Hepatocyte (in vitro differentiated cells): ENCODE results near the gene GXYLT2. TPM values are rescaled to one million over a fixed set of nuclear protein-coding genes. Genes with fewer than 3 reads are reported as not detected.

Experiments used
- DNase-seq: peaks from one replicate; pipeline ENCODE4 v3.0.0-alpha.2; 2016; ENCODE audit warnings: low spot score
- H2AFZ ChIP-seq: fragments of 200-600 bp; sonication (generic); 2 replicates; pipeline ENCODE4 v1.6.0; 2016; ENCODE audit warnings: antibody characterized with exemption, mild to moderate bottlenecking
- H3K27ac ChIP-seq: fragments of 200-600 bp; sonication (generic); 2 replicates; pipeline ENCODE4 v1.5.1; 2016; ENCODE audit warnings: mild to moderate bottlenecking
- H3K27me3 ChIP-seq: fragments of 200-600 bp; sonication (generic); 2 replicates; pipeline ENCODE4 v1.6.1; 2016
- H3K36me3 ChIP-seq: fragments of 200-600 bp; sonication (generic); replicated peaks from 2 replicates; pipeline ENCODE4 v1.5.1; 2016; ENCODE audit warnings: low read depth; ENCODE audit not compliant: insufficient read depth
- H3K4me1 ChIP-seq: fragments of 200-600 bp; sonication (generic); 2 replicates; pipeline ENCODE4 v1.5.1; 2016; ENCODE audit warnings: mild to moderate bottlenecking, moderate library complexity; ENCODE audit not compliant: insufficient read depth
- H3K4me2 ChIP-seq: fragments of 200-600 bp; sonication (generic); 2 replicates; pipeline ENCODE4 v1.6.0; 2016
- H3K4me3 ChIP-seq: fragments of 200-600 bp; sonication (generic); 2 replicates; pipeline ENCODE4 v1.5.1; 2016; ENCODE audit warnings: mild to moderate bottlenecking
- H3K79me2 ChIP-seq: fragments of 200-600 bp; sonication (generic); 2 replicates; pipeline ENCODE4 v1.6.0; 2017; ENCODE audit warnings: mild to moderate bottlenecking
- H3K9me2 ChIP-seq: fragments of 200-600 bp; sonication (generic); replicated peaks from 2 replicates; pipeline ENCODE4 v1.6.0; 2017; ENCODE audit warnings: mild to moderate bottlenecking; ENCODE audit not compliant: insufficient read depth
- H3K9me3 ChIP-seq: fragments of 200-600 bp; sonication (generic); 2 replicates; pipeline ENCODE4 v1.5.1; 2016; ENCODE audit warnings: low read depth, mild to moderate bottlenecking
- H4K20me1 ChIP-seq: fragments of 200-600 bp; sonication (generic); 2 replicates; pipeline ENCODE4 v1.6.0; 2016; ENCODE audit warnings: mild to moderate bottlenecking; ENCODE audit not compliant: insufficient read depth, poor library complexity, severe bottlenecking
- CTCF ChIP-seq: fragments of 200-600 bp; sonication (generic); IDR thresholded peaks from 2 replicates; pipeline ENCODE4 v1.5.1; 2016; ENCODE audit warnings: antibody characterized with exemption, mild to moderate bottlenecking; ENCODE audit not compliant: poor library complexity
- EZH2 ChIP-seq: fragments of 200-600 bp; sonication (generic); IDR thresholded peaks from 2 replicates; pipeline ENCODE4 v1.6.1; 2016; ENCODE audit warnings: antibody characterized with exemption, mild to moderate bottlenecking, borderline replicate concordance
- EZH2phosphoT487 ChIP-seq: fragments of 200-600 bp; sonication (generic); IDR thresholded peaks from one replicate; pipeline ENCODE4 v1.6.1; 2018; ENCODE audit warnings: antibody characterized with exemption, mild to moderate bottlenecking, low read depth, moderate library complexity; ENCODE audit not compliant: unreplicated experiment, severe bottlenecking
- WGBS: methylation state at CpG from one replicate; pipeline ENCODE4 v1.1.6; 2016; ENCODE audit warnings: low lambda C conversion rate; ENCODE audit errors: missing lambda C conversion rate; 5-methylcytosine and 5-hydroxymethylcytosine counted together
- polyA plus RNA-seq: library from polyadenylated mRNA; unstranded; fragments of >200 nt; fragmentation: Nextera tagmentation; extraction: Ambion mirVana; gene quantifications from 2 replicates; pipeline ENCODE4 v1.2.1, GENCODE V29; 2016
- total RNA-seq: library from RNA; depleted of rRNA; stranded (reverse); fragments of >200 nt; gene quantifications from 2 replicates; pipeline ENCODE4 v1.2.3, GENCODE V29; 2014

The GXYLT2 gene
- total and polyA plus RNA-seq, 2 experiments from 2014 or later: 27.4 to 35.7 TPM

GRCh38 chr3:72961752-72962151 is 73.9 kb downstream of the GXYLT2 start:
- peak overlapping the region; percentile 81 for H3K27ac ChIP-seq

GRCh38 chr3:72962317-72962716 is 74.5 kb downstream of the GXYLT2 start:
- Histone ChIP-seq H3K27me3 (no peaks in the 10 kb centered on the region), H3K27ac (peak overlapping the region; percentile 81), H3K9me2 (no peaks in the 10 kb centered on the region), H3K4me2 (no peak overlapping the region), H3K4me1 (peaks cover 21% of the 10 kb centered on the region), H2AFZ (no peak overlapping the region), H3K4me3 (no peak overlapping the region), H3K79me2 (no peaks in the 10 kb centered on the region), H3K9me3 (no peaks in the 10 kb centered on the region), H4K20me1 (no peaks in the 10 kb centered on the region), H3K36me3 (no peaks in the 10 kb centered on the region)
- TF ChIP-seq EZH2phosphoT487: no peak
- TF ChIP-seq CTCF: no peak
- DNase-seq: no peak

More at GRCh38 chr3:72961752-72962151, 73.9 kb downstream of the GXYLT2 start:
- no peak overlapping the region for H2AFZ ChIP-seq
- H3K4me3 ChIP-seq: no peak overlapping the region
- H3K9me3 ChIP-seq: no peaks in the 10 kb centered on the region
- H3K36me3 ChIP-seq: no peaks in the 10 kb centered on the region
- H3K79me2 ChIP-seq: no peaks in the 10 kb centered on the region
- peak overlapping the region; percentile 58 for H3K4me2 ChIP-seq
- no peaks in the 10 kb centered on the region for H3K27me3 ChIP-seq
- WGBS: 68% methylated on average over 4 of the region's 4 CpGs
- H3K9me2 ChIP-seq: no peaks in the 10 kb centered on the region
- TF ChIP-seq CTCF (no peak), EZH2phosphoT487 (no peak), EZH2 (no peak)
- no peaks in the 10 kb centered on the region for H4K20me1 ChIP-seq
- DNase-seq: no peak
- H3K4me1 ChIP-seq: peaks cover 21% of the 10 kb centered on the region

- Histone ChIP-seq H3K36me3 (no peaks in the 10 kb centered on the region), H3K4me3 (no peak overlapping the region), H3K4me1 (peaks cover 21% of the 10 kb centered on the region), H2AFZ (no peak overlapping the region), H3K27ac (no peak overlapping the region), H3K4me2 (no peak overlapping the region), H3K79me2 (no peaks in the 10 kb centered on the region), H3K27me3 (no peaks in the 10 kb centered on the region), H4K20me1 (no peaks in the 10 kb centered on the region), H3K9me2 (no peaks in the 10 kb centered on the region), H3K9me3 (no peaks in the 10 kb centered on the region)
- no peak for TF ChIP-seq CTCF
- TF ChIP-seq EZH2phosphoT487: no peak
- no peak for TF ChIP-seq EZH2
- DNase-seq: no peak
These were observed 76.8 kb downstream of the GXYLT2 start for GRCh38 chr3:72964633-72965032.

- no peaks in the 10 kb centered on the region for H3K36me3 ChIP-seq
- H3K27me3 ChIP-seq: no peaks in the 10 kb centered on the region
- no peak for TF ChIP-seq CTCF
- TF ChIP-seq EZH2: no peak
- TF ChIP-seq EZH2phosphoT487: no peak
- DNase-seq: no peak
- H3K4me1 ChIP-seq: peaks cover 3% of the 10 kb centered on the region
- no peaks in the 10 kb centered on the region for H4K20me1 ChIP-seq
- no peaks in the 10 kb centered on the region for H3K9me2 ChIP-seq
- 67% methylated on average over 1 of the region's 1 CpG for WGBS
- H2AFZ ChIP-seq: no peak overlapping the region
- no peak overlapping the region for H3K4me3 ChIP-seq
- H3K4me2 ChIP-seq: no peak overlapping the region
- no peaks in the 10 kb centered on the region for H3K9me3 ChIP-seq
- H3K79me2 ChIP-seq: no peaks in the 10 kb centered on the region
- H3K27ac ChIP-seq: peak overlapping the region; percentile 73
These were observed 80.4 kb downstream of the GXYLT2 start for GRCh38 chr3:72968266-72968664.
